ENCODE data around the gene MTUS2. TPM values are rescaled to one million over a fixed set of nuclear protein-coding genes. Genes with fewer than 3 reads are reported as not detected.

MTUS2 gene
- total and polyA plus RNA-seq, 10 of the 15 experiments (the other 5 are each of a cell fraction or from before 2014, with no cell fraction given): under 0.01 to 0.05 (median 0.02) TPM; not detected in 6

DNA sequence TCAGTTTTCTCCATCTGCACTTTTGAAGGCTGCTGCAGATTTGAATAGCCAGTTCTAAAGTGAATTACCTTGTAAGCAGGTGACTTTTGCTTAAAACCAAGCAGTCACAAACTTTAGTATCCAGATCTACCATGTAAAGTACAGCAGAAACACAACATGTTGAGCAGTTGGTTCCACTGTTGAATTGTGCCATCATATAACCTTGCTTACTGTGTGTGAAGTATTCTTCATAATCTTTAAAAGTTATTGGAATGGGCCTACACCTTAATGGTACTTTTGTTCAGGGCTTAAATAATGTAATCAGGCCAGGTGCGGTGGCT is 23.2 kb upstream of the MTUS2 start:
- FAIRE-seq (no peak), DNase-seq (ENCODE audit: low read depth, low spot score) (no peak), ATAC-seq (peak; percentile 34; the same call in 2 of the 3 replicates)
- no TSS peak for BruUV-seq (replicated peaks)
- in situ Hi-C loops (cut with MboI): loop anchor here (5.0 kb wide), 2 partner anchors 115 to 475 kb away; no protein-coding TSS in a partner anchor
- no peaks in the 10 kb centered on the region for H3K79me2 ChIP-seq (ENCODE audit: control insufficient read depth, insufficient read depth, low read length)
- no peak overlapping the region for H3K4me3 ChIP-seq
- POLR2A ChIA-PET: no interaction called here
- TF ChIP-seq ATF7 (IDR thresholded peaks at IDR 0.05; ENCODE audit: low read depth): no peak
- no peak for TF ChIP-seq ZSCAN29 (IDR thresholded peaks at IDR 0.05)
- no peak for TF ChIP-seq EGR1 (IDR thresholded peaks at IDR 0.05; ENCODE audit: borderline replicate concordance in 1 of 2, low read depth in 2 of 2, low read length in 2 of 2)
- no peak for TF ChIP-seq SP1 (IDR thresholded peaks at IDR 0.05; ENCODE audit: low read depth, low read length)
- no peak for TF ChIP-seq SREBF1 (IDR thresholded peaks at IDR 0.05; ENCODE audit: low read length)
- no peak for TF ChIP-seq MEF2B (IDR thresholded peaks at IDR 0.05; ENCODE audit: partially characterized antibody, poor library complexity, severe bottlenecking)
- no peak for TF ChIP-seq BHLHE40 (IDR thresholded peaks at IDR 0.05; ENCODE audit: borderline replicate concordance in 1 of 2, low read depth in 2 of 2, low read length in 1 of 2)
- no peak for TF ChIP-seq ZBTB11 (CRISPR knock-in tag; IDR thresholded peaks at IDR 0.05)
- no peak for TF ChIP-seq CTCF (IDR thresholded peaks at IDR 0.05 in 2 of 3, conservative IDR thresholded peaks at IDR 0.05 in 1 of 3; ENCODE audit: control insufficient read depth in 2 of 3, extremely low read depth in 1 of 3, insufficient read depth in 1 of 3, low read depth in 3 of 3, low read length in 3 of 3)
- no peak for TF ChIP-seq BCL3 (IDR thresholded peaks at IDR 0.05; ENCODE audit: borderline replicate concordance, insufficient read depth, low read depth, low read length, poor library complexity, severe bottlenecking)
- no peak for TF ChIP-seq WRNIP1 (IDR thresholded peaks at IDR 0.05; ENCODE audit: borderline replicate concordance, low read depth, low read length)
- TF ChIP-seq CREB1 (IDR thresholded peaks at IDR 0.05; ENCODE audit: low read depth): no peak
- TF ChIP-seq, protein P1, sequence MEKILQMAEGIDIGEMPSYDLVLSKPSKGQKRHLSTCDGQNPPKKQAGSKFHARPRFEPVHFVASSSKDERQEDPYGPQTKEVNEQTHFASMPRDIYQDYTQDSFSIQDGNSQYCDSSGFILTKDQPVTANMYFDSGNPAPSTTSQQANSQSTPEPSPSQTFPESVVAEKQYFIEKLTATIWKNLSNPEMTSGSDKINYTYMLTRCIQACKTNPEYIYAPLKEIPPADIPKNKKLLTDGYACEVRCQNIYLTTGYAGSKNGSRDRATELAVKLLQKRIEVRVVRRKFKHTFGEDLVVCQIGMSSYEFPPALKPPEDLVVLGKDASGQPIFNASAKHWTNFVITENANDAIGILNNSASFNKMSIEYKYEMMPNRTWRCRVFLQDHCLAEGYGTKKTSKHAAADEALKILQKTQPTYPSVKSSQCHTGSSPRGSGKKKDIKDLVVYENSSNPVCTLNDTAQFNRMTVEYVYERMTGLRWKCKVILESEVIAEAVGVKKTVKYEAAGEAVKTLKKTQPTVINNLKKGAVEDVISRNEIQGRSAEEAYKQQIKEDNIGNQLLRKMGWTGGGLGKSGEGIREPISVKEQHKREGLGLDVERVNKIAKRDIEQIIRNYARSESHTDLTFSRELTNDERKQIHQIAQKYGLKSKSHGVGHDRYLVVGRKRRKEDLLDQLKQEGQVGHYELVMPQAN (conservative IDR thresholded peaks at IDR 0.05): no peak
- CTCF ChIA-PET: interaction anchor here (0.6 to 3.1 kb wide), 24 partner anchors 11 to 842 kb away, joined by 3 to 10 read pairs (median 4); partner anchors contain the start of gene POMP
- SMC1A ChIA-PET (ENCODE audit: uncharacterized antibody, unreplicated experiment): interaction anchor here (0.6 to 3.8 kb wide), 11 partner anchors 117 to 808 kb away, joined by 3 to 28 read pairs (median 4); partner anchors contain the start of gene POMP
- no peaks in the 10 kb centered on the region; a peak in 1 of 4 replicates for H3K27me3 ChIP-seq (replicated peaks in 1 of 2; ENCODE audit: control insufficient read depth in 2 of 2, insufficient read depth in 2 of 2, low read length in 1 of 2)
- intact Hi-C loops (cut with micrococcal nuclease; ENCODE audit: unreplicated experiment): loop anchor here (1.0 to 2.0 kb wide), 3 partner anchors 118 to 473 kb away; no protein-coding TSS in a partner anchor
- H4K20me1 ChIP-seq (ENCODE audit: control insufficient read depth, insufficient read depth): no peaks in the 10 kb centered on the region
- no peak overlapping the region; the same call in 1 of the 2 replicates for H3K4me2 ChIP-seq (ENCODE audit: control insufficient read depth, insufficient read depth)
- H3K9me3 ChIP-seq (replicated peaks; ENCODE audit: control insufficient read depth, insufficient read depth, low read length): no peaks in the 10 kb centered on the region
- RAD21 ChIA-PET (ENCODE audit: unreplicated experiment): interaction anchor here (0.6 to 2.9 kb wide), 18 partner anchors 10 to 1813 kb away, joined by 3 to 12 read pairs (median 4); partner anchors contain the start of gene POMP
- H3K36me3 ChIP-seq (ENCODE audit: control insufficient read depth in 2 of 2, insufficient read depth in 2 of 2, low read length in 1 of 2): no peaks in the 10 kb centered on the region
- no peaks in the 10 kb centered on the region for H3K4me1 ChIP-seq (ENCODE audit: control insufficient read depth, insufficient read depth, low read length)
- H3K9ac ChIP-seq (ENCODE audit: control insufficient read depth, insufficient read depth, low read length): no peak overlapping the region
- H2AFZ ChIP-seq (ENCODE audit: control insufficient read depth, low read depth, low read length): no peak overlapping the region
- H3K27ac ChIP-seq (ENCODE audit: control insufficient read depth, insufficient read depth): no peak overlapping the region
- 100% methylated on average over 1 of the region's 1 CpG for WGBS (ENCODE audit: insufficient coverage, insufficient replicate concordance, low lambda C conversion rate, missing lambda C conversion rate)
